GM12878 (cell line): Measurements from ENCODE around the gene KRAS. TPM values are rescaled to one million over a fixed set of nuclear protein-coding genes. Genes with fewer than 3 reads are reported as not detected.

ENCODE experiments used
- ATAC-seq: fragments of 200-7000 bp; cut with Tn5 transposase; 3 replicates; pipeline ENCODE4 v1.9.1; 2020; ENCODE audit warnings: mild to moderate bottlenecking, moderate library complexity
- BruUV-seq: library from RNA; stranded (reverse); fragments of 400-500 nt; replicated peaks from 2 replicates; lab custom pipeline; 2021; lab: Mats Ljungman, UMichigan
- CTCF ChIA-PET: fragments of 300-600 bp; sonication (Branson Sonifier 250); formaldehyde crosslinking; extraction: SDS; loops from one replicate; lab custom pipeline; 2021; ENCODE audit warnings: inconsistent platforms; lab: Yijun Ruan, JAX
- POLR2A ChIA-PET: fragments of 350-600 bp; formaldehyde crosslinking; extraction: SDS; loops from one replicate; lab custom pipeline; 2021; ENCODE audit warnings: inconsistent platforms; lab: Charles Lee
- RAD21 ChIA-PET: fragments of 300-600 bp; sonication (Branson Sonifier 250); formaldehyde crosslinking; loops from one replicate; lab custom pipeline; 2023; ENCODE audit warnings: antibody characterized with exemption; ENCODE audit not compliant: unreplicated experiment; lab: Charles Lee
- SMC1A ChIA-PET: fragments of 300-600 bp; sonication (Branson Sonifier 250); formaldehyde crosslinking; loops from one replicate; lab custom pipeline; 2023; ENCODE audit not compliant: unreplicated experiment, uncharacterized antibody; lab: Charles Lee
- DNase-seq: peaks from one replicate; pipeline ENCODE4 v3.0.0-alpha.2; 2011; ENCODE audit warnings: low read depth, low spot score
- FAIRE-seq: peaks from 3 replicates; lab custom pipeline; 2011; peaks lifted over from hg19 to GRCh38; lab: Jason Lieb, UNC
- H2AFZ ChIP-seq: 2 replicates; pipeline ENCODE4 v1.6.0; 2011; ENCODE audit warnings: low read depth, low read length, control low read depth; ENCODE audit not compliant: control insufficient read depth
- H3K27ac ChIP-seq: 2 replicates; pipeline ENCODE4 v1.5.1; 2011; ENCODE audit warnings: control low read depth; ENCODE audit not compliant: control insufficient read depth, insufficient read depth
- H3K27me3 ChIP-seq, 2 experiments: replicated peaks in 1 of 2; 2 replicates each; pipeline versions ENCODE4 v1.6.0 to v1.6.1; 2011; ENCODE audit warnings: low read length in 1 of 2; ENCODE audit not compliant: control insufficient read depth in 2 of 2, insufficient read depth in 2 of 2
- H3K36me3 ChIP-seq, 2 experiments: 2 replicates each; pipeline ENCODE4 v1.5.1; 2011; ENCODE audit warnings: low read length in 1 of 2; ENCODE audit not compliant: control insufficient read depth in 2 of 2, insufficient read depth in 2 of 2
- H3K4me1 ChIP-seq: 2 replicates; pipeline ENCODE4 v1.6.1; 2011; ENCODE audit warnings: mild to moderate bottlenecking, low read length, moderate library complexity, mixed read lengths; ENCODE audit not compliant: control insufficient read depth, insufficient read depth
- H3K4me2 ChIP-seq: 2 replicates; pipeline ENCODE4 v1.6.0; 2011; ENCODE audit warnings: control low read depth; ENCODE audit not compliant: control insufficient read depth, insufficient read depth
- H3K4me3 ChIP-seq: fragments of 200-600 bp; sonication (generic); 2 replicates; pipeline ENCODE4 v1.5.1; 2016
- H3K79me2 ChIP-seq: 2 replicates; pipeline ENCODE4 v1.6.0; 2011; ENCODE audit warnings: low read length; ENCODE audit not compliant: control insufficient read depth, insufficient read depth
- H3K9ac ChIP-seq: 2 replicates; pipeline ENCODE4 v1.8.0; 2011; ENCODE audit warnings: low read length, control low read depth, mixed read lengths; ENCODE audit not compliant: control insufficient read depth, insufficient read depth
- H3K9me3 ChIP-seq: replicated peaks from 3 replicates; pipeline ENCODE4 v1.5.1; 2011; ENCODE audit warnings: mild to moderate bottlenecking, low read length; ENCODE audit not compliant: control insufficient read depth, insufficient read depth
- H4K20me1 ChIP-seq: 2 replicates; pipeline ENCODE4 v1.6.0; 2011; ENCODE audit not compliant: control insufficient read depth, insufficient read depth
- CBX5 ChIP-seq: sonication (generic); IDR thresholded peaks from 2 replicates; pipeline ENCODE4 v1.6.1; 2016; ENCODE audit warnings: low read depth, moderate library complexity, mild to moderate bottlenecking, inconsistent platforms
- CREB1 ChIP-seq: IDR thresholded peaks from 2 replicates; pipeline ENCODE4 v1.6.1; 2012; ENCODE audit warnings: low read depth, mild to moderate bottlenecking, inconsistent platforms
- EGR1 ChIP-seq, 2 experiments: IDR thresholded peaks; 1 replicate in 1 of 2; 2 replicates in 1 of 2; pipeline ENCODE4 v1.6.1; 2011 to 2012; ENCODE audit warnings: low read depth in 2 of 2, low read length in 2 of 2, borderline replicate concordance in 1 of 2, mild to moderate bottlenecking in 1 of 2, moderate library complexity in 1 of 2
- HDAC6 ChIP-seq: fragments of 200-600 bp; sonication (generic); IDR thresholded peaks from one replicate; pipeline ENCODE4 v1.8.0; 2017; ENCODE audit warnings: antibody characterized with exemption; ENCODE audit not compliant: unreplicated experiment
- IKZF1 ChIP-seq: fragments of 450-650 bp; conservative IDR thresholded peaks from 2 replicates; pipeline ENCODE4 v1.6.1; 2017; ENCODE audit warnings: antibody characterized with exemption, mild to moderate bottlenecking
- NFXL1 ChIP-seq: fragments of 450-650 bp; IDR thresholded peaks from 2 replicates; pipeline ENCODE4 v1.6.1; 2017; ENCODE audit warnings: antibody characterized with exemption, mild to moderate bottlenecking, borderline replicate concordance
- POLR2AphosphoS2 ChIP-seq: IDR thresholded peaks from 2 replicates; pipeline ENCODE4 v1.6.1; 2011; ENCODE audit warnings: low read depth, mild to moderate bottlenecking, low read length, improper control_type of control experiment, moderate library complexity
- RAD21 ChIP-seq: IDR thresholded peaks from 2 replicates; pipeline ENCODE4 v1.6.1; 2011; ENCODE audit warnings: mild to moderate bottlenecking, low read depth, low read length, moderate library complexity; ENCODE audit not compliant: insufficient read depth
- SKIL ChIP-seq: fragments of 450-650 bp; IDR thresholded peaks from 2 replicates; pipeline ENCODE4 v1.6.1; 2017; ENCODE audit warnings: mild to moderate bottlenecking, low read depth, inconsistent platforms; ENCODE audit not compliant: poor library complexity, severe bottlenecking
- SMAD1 ChIP-seq: fragments of 450-650 bp; IDR thresholded peaks from 2 replicates; pipeline ENCODE4 v1.6.1; 2018; ENCODE audit warnings: mild to moderate bottlenecking, low read depth; ENCODE audit not compliant: partially characterized antibody
- SP1 ChIP-seq: IDR thresholded peaks from one replicate; pipeline ENCODE4 v1.6.1; 2011; ENCODE audit warnings: low read depth, low read length
- STAT1 ChIP-seq: fragments of 450-650 bp; conservative IDR thresholded peaks from 2 replicates; pipeline ENCODE4 v1.6.1; 2014; ENCODE audit warnings: antibody characterized with exemption, mild to moderate bottlenecking
- WGBS: methylation state at CpG from one replicate; pipeline ENCODE4 v1.1.6; 2016; ENCODE audit warnings: low lambda C conversion rate; ENCODE audit not compliant: insufficient replicate concordance, insufficient coverage; ENCODE audit errors: missing lambda C conversion rate; 5-methylcytosine and 5-hydroxymethylcytosine counted together
- in situ Hi-C: fragments of 300-500 bp; cut with MboI; formaldehyde crosslinking; loops from 9 replicates; pipeline ENCODE4 v1.14.3; 2018; ENCODE audit warnings: mixed read lengths
- intact Hi-C: fragments of 100-400 bp; cut with micrococcal nuclease; formaldehyde crosslinking; loops from one replicate; pipeline ENCODE4 v1.14.2; 2022; ENCODE audit not compliant: unreplicated experiment
- polyA plus RNA-seq, 11 experiments: library from polyadenylated mRNA; depleted of rRNA in 4 of 11; unstranded in 6 of 11; stranded (reverse) in 5 of 11; fragments of >200 nt; fragmentation: Nextera tagmentation in 4 of 11; fragmentation: Illumina TruSeq in 1 of 11; extraction: Ambion mirVana in 4 of 11; extraction: Trizol in 1 of 11; gene quantifications; 1 replicate in 1 of 11; 2 replicates in 10 of 11; pipeline versions ENCODE4 v1.2.1 to v1.2.3, GENCODE V29; 2011 to 2016; ENCODE audit warnings: inconsistent platforms in 2 of 11, missing spikeins in 2 of 11, low read depth in 1 of 11
- total RNA-seq, 4 experiments: library from RNA; depleted of rRNA in 3 of 4; stranded (reverse); fragments of >200 nt in 3 of 4; fragmentation: Illumina TruSeq in 1 of 4; extraction: Trizol in 1 of 4; gene quantifications; 2 replicates each; pipeline versions ENCODE4 v1.2.1 to v1.2.3, GENCODE V29; 2013 to 2021

The KRAS gene
- total and polyA plus RNA-seq, 10 of the 15 experiments (the other 5 are each of a cell fraction or from before 2014, with no cell fraction given), result 3.1 to 23.8 (median 8.0) TPM

- ATAC-seq, result no peak
- no peaks in the 10 kb centered on the region for H3K27me3 ChIP-seq
- no peaks in the 10 kb centered on the region for H3K4me1 ChIP-seq
- H3K79me2 ChIP-seq, result peaks cover 3% of the 10 kb centered on the region
- no peak overlapping the region for H3K27ac ChIP-seq
- BruUV-seq, result no TSS peak
- no peak overlapping the region for H3K4me3 ChIP-seq
- SMC1A ChIA-PET, result interaction anchor here (0.5 to 1.4 kb wide), 5 partner anchors 10 to 275 kb away, joined by 3 to 6 read pairs (median 4); no protein-coding TSS in a partner anchor
- no peak for FAIRE-seq
- intact Hi-C loops (no loop called here), in situ Hi-C loops (no loop called here)
- TF ChIP-seq SMAD1 (no peak), IKZF1 (no peak), HDAC6 (no peak), RAD21 (no peak), STAT1 (no peak), EGR1 (IDR thresholded peaks at IDR 0.05; ENCODE audit: borderline replicate concordance in 1 of 2, low read depth in 2 of 2, low read length in 2 of 2) (no peak), CBX5 (no peak), NFXL1 (no peak), POLR2AphosphoS2 (no peak), SKIL (no peak), SP1 (no peak), CREB1 (no peak)
- POLR2A ChIA-PET, result interaction anchor here (0.5 to 1.0 kb wide), 2 partner anchors 21 to 164 kb away, joined by 3 to 5 read pairs; no protein-coding TSS in a partner anchor
- CTCF ChIA-PET, result interaction anchor here (1.8 kb wide), 1 partner anchor 16 kb away, joined by 4 read pairs; no protein-coding TSS in a partner anchor
- 75% methylated on average over 4 of the region's 4 CpGs for WGBS
- H3K9me3 ChIP-seq, result no peaks in the 10 kb centered on the region
- no peak for DNase-seq
- no peaks in the 10 kb centered on the region for H4K20me1 ChIP-seq
- peaks cover 0 to 8% of the 10 kb centered on the region in 2 experiments; a peak in 1 of 4 replicates for H3K36me3 ChIP-seq
- H3K9ac ChIP-seq, result no peak overlapping the region
- H2AFZ ChIP-seq, result no peak overlapping the region
- RAD21 ChIA-PET, result interaction anchor here (1.2 kb wide), 1 partner anchor 19 kb away, joined by 3 read pairs; no protein-coding TSS in a partner anchor
- no peak overlapping the region for H3K4me2 ChIP-seq
Observed at GRCh38 chr12:25236626-25237025, 14.1 kb downstream of the KRAS start.
